HepG2 (cell line): ENCODE data around the gene CLASRP. TPM values are rescaled to one million over a fixed set of nuclear protein-coding genes. Genes with fewer than 3 reads are reported as not detected.
A peak's percentile ranks its signal among the peaks of the same experiment; 100 is the strongest.

ENCODE experiments used
- ARID4A ChIP-seq: sonication (generic); formaldehyde crosslinking; IDR thresholded peaks from 2 replicates; pipeline ENCODE4 v1.5.0; 2020; ENCODE audit warnings: mild to moderate bottlenecking, missing genetic modification reagents, borderline replicate concordance
- FOXP4 ChIP-seq: sonication (generic); formaldehyde crosslinking; IDR thresholded peaks from 2 replicates; pipeline ENCODE4 v1.4.0; 2020; ENCODE audit warnings: missing genetic modification reagents
- SNAI1 ChIP-seq: sonication (generic); formaldehyde crosslinking; IDR thresholded peaks from 2 replicates; pipeline ENCODE4 v1.5.0; 2020; ENCODE audit warnings: mild to moderate bottlenecking, missing genetic modification reagents, borderline replicate concordance
- SRF ChIP-seq: IDR thresholded peaks from 2 replicates; pipeline ENCODE4 v1.6.1; 2011; ENCODE audit warnings: mild to moderate bottlenecking, low read depth, low read length, moderate library complexity
- TOE1 ChIP-seq: sonication (generic); formaldehyde crosslinking; IDR thresholded peaks from 2 replicates; pipeline ENCODE4 v1.4.0; 2020; ENCODE audit warnings: mild to moderate bottlenecking, missing genetic modification reagents
- ZBTB33 ChIP-seq: sonication (generic); formaldehyde crosslinking; IDR thresholded peaks from 2 replicates; pipeline ENCODE4 v1.4.0; 2020; ENCODE audit warnings: missing genetic modification reagents
- ZBTB40 ChIP-seq, 2 experiments: fragments of 450-650 bp in 1 of 2; sonication (generic) in 1 of 2; formaldehyde crosslinking in 1 of 2; IDR thresholded peaks; 2 replicates each; pipeline versions ENCODE4 v1.6.1 to v1.8.0; 2016 to 2022; ENCODE audit warnings: antibody characterized with exemption in 1 of 2, mild to moderate bottlenecking in 1 of 2, missing genetic modification reagents in 1 of 2
- ZNF431 ChIP-seq: sonication (generic); formaldehyde crosslinking; IDR thresholded peaks from 2 replicates; pipeline ENCODE4 v1.9.0; 2022; ENCODE audit warnings: missing genetic modification reagents, low read depth, mild to moderate bottlenecking, borderline replicate concordance
- polyA plus RNA-seq, 8 experiments: library from polyadenylated mRNA; depleted of rRNA in 3 of 8; stranded (reverse) in 7 of 8; unstranded in 1 of 8; fragments of >200 nt; fragmentation: Illumina TruSeq in 4 of 8; extraction: Trizol in 4 of 8; gene quantifications; 2 replicates each; pipeline versions ENCODE4 v1.2.1 to v1.2.3, GENCODE V29; 2011 to 2016; ENCODE audit warnings: low read depth in 4 of 8, missing spikeins in 1 of 8, mixed read lengths in 1 of 8; ENCODE audit not compliant: insufficient read depth in 1 of 8
- total RNA-seq, 5 experiments: library from RNA; depleted of rRNA; stranded (reverse); fragments of >200 nt; fragmentation: Illumina TruSeq; extraction: Trizol; gene quantifications; 2 replicates each; pipeline ENCODE4 v1.2.3, GENCODE V29; 2016; ENCODE audit warnings: low read depth in 1 of 5

CLASRP gene
- total and polyA plus RNA-seq, 2 of the 13 experiments (the other 11 are each of a cell fraction or from before 2014, with no cell fraction given), result 32.0 to 51.4 TPM

GRCh38 chr19:45092747-45093678 lies 54.2 kb downstream of the CLASRP start, which contains the start of gene PPP1R37 (continued):
- TF ChIP-seq ARID4A (CRISPR knock-in tag), result peak; percentile 93
- TF ChIP-seq ZBTB33 (CRISPR knock-in tag), result 0 out of 2 replicates have a peak, but pooled peaks have one; percentile 30
- no peak for TF ChIP-seq ZBTB40 (IDR thresholded peaks at IDR 0.05)
- TF ChIP-seq ZBTB40 (CRISPR knock-in tag; IDR thresholded peaks at IDR 0.05), result peak; percentile 72; the same call in 1 of the 2 replicates
- TF ChIP-seq SRF, result no peak
- TF ChIP-seq FOXP4 (CRISPR knock-in tag), result peak; percentile 22; the same call in 1 of the 2 replicates
- no peak for TF ChIP-seq SNAI1 (CRISPR knock-in tag)
- TF ChIP-seq ZNF431, result peak; percentile 31; the same call in 1 of the 2 replicates
- peak; percentile 50; the same call in 1 of the 2 replicates for TF ChIP-seq TOE1
